Left lobe of liver (tissue), 2 donors: Measurements from ENCODE around the gene ANKRD33. TPM values are rescaled to one million over a fixed set of nuclear protein-coding genes. Genes with fewer than 3 reads are reported as not detected.

Experiments used
- ATAC-seq: fragments of 200-7000 bp; cut with Tn5 transposase; one replicate; pipeline ENCODE4 v1.9.1; 2020; ENCODE audit warnings: mild to moderate bottlenecking, moderate library complexity
- DNase-seq: peaks from one replicate; pipeline ENCODE4 v3.0.0-alpha.2; 2020; ENCODE audit warnings: low spot score
- total RNA-seq: library from RNA; stranded (reverse); gene quantifications from one replicate; pipeline ENCODE4 v1.2.1, GENCODE V29; 2021
- donor health status: DM: no; HTN: no; CAD: no; lungs with moderate emphysema.
- donor health status: DM: no; HTN: yes; CAD: no.

ANKRD33 gene
- total RNA-seq, 1 donor from 2014 or later, result not detected

DNA sequence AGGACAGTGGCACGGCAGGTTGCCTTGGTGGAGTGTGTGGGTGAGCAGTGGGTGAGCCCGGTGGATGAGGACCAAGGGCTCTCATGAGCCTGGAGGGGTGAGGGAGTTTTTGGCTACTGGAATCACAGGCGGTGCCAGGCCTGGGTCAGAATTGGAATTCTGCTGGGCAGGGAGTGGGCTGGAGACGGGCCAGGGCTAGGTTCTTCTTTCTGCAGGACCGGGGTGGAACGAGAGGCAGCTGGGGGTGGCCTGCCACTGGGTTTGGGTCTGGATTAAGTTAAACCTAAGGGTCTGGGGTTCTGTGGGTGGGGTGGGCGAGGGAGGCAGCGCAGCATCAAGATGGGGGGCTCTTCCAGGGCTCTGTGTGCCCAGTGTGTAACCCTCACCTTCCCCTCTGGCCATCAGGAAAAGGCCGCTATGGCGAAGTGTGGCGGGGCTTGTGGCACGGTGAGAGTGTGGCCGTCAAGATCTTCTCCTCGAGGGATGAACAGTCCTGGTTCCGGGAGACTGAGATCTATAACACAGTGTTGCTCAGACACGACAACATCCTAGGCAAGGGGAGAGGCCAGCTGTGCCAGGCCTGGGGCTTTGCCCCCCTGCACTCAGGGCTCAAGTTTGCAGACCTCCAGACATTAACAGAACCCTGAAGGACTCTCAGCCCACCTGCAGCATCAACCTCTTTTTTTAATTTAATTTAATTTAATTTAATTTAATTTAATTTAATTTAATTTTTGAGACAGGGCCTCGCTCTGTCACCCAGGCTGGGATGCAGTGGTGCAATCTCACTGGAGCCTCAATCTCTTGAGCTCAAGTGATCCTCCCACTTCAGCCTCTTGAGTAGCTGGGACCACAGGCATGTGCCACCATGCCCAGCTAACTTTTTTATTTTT lies 26.4 kb downstream of the ANKRD33 start:
- ATAC-seq, result no peak
- DNase-seq, result no peak

DNA sequence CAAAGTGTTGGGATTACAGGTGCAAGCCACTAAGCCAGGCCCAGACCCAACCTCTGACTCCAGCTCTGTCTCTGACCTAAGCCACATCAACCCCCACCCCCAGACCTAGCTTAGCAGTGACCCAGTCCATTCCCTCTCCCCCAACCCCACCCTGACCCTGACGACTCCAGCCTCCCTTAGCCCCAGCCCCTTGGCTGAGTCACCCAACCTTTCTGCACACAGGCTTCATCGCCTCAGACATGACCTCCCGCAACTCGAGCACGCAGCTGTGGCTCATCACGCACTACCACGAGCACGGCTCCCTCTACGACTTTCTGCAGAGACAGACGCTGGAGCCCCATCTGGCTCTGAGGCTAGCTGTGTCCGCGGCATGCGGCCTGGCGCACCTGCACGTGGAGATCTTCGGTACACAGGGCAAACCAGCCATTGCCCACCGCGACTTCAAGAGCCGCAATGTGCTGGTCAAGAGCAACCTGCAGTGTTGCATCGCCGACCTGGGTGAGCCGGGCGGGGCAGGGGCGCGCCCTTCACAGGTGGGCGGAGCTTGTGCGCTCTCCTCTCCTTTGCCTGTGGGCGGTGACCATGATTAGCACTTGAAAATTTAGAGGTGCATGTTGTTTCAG lies 27.2 kb downstream of the ANKRD33 start:
- no peak for DNase-seq

DNA sequence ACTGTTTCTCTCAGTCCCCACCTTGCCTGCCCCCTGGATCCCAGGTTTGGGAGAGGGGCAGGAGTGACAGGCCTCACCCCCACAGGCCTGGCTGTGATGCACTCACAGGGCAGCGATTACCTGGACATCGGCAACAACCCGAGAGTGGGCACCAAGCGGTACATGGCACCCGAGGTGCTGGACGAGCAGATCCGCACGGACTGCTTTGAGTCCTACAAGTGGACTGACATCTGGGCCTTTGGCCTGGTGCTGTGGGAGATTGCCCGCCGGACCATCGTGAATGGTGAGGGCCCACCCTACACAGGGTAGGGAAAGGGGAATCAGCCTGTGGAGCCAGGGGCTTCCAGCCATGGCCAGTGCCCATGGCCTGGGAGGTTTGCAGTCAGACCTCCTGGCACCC lies 28.0 kb downstream of the ANKRD33 start:
- no peak for DNase-seq
- no peak for ATAC-seq

More for the DNA sequence above, 27.2 kb downstream of the ANKRD33 start:
- ATAC-seq, result no peak

DNA sequence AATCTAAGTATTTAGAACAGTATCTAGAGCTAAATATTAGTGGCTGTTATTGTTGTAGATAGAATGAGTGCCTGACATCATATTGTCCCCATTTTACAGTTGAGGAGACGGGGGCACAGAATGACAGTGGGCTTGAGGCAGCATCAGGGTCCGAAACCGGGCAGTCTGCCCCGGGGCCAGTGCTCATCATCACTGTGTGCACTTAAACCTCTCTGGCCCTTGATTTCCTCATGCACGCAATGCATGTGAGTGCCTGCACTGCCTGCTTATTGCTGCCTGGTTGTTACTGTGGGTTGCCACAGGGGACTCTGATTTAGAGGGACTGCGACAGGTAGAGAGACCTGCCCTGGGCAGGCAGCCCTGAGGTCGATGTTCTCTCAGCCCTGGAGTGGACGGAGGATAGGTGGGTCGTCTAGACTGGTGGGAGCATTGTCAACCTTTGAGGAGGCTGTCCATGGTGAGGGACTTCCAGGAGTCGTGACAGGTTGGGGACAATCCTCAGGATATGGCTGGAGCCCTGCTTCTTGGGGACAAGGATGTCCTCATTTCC lies 29.2 kb downstream of the ANKRD33 start:
- ATAC-seq (no peak), DNase-seq (no peak)

DNA sequence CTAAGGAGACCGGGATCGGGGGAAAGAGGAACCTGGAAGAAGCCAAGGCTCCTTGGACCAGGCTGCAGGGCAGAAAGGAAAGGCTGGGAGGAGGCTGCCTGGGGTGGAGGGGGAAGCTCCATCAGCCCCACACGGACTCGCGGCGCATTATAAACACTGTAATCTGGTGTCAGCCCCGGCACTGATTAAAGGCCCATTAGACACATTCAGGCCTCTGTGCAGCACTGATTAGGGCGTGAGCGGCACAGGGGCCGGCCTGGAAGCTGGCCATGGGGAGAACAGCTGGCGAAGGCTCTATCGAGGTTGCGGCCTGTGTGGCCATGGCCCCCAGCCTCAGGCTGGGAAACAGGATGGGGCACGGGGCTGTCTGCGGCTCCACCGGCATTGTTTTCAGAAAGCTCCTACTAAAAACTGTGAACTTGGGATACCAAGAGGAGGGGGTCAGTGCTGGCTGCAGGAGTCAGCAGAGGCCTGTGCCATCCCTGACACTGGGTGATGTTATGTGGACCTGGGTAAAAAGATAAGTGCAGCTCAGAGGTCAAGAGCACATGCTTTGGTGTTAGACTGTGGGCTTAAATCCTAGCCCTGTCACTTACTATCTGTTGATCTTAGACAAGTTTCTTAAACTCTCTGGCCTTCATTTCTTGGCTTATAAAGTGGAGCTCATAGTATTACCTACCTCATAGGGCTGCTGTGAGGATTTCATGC lies 30.0 kb downstream of the ANKRD33 start:
- DNase-seq (no peak), ATAC-seq (no peak)

DNA sequence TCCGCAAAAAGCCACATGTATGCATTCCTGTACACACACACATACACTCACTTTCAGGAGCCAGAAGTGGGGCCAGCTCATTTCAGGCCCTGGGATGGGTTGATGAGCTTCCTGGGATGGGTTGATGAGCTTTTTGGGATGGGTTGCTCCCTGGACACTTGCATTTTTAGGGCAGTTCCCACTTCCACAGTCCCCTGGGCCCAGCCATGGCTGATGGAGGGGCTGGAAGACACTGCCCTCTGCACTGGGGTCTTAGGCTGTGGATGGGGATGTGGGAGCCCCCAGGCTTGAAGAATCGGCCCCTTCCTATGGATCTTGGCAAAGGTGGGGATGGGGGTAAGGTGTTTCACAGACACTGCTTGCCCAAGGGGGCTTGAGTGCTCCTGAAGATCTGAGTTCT lies 32.1 kb downstream of the ANKRD33 start:
- no peak for DNase-seq

GRCh38 chr12:51921017-51921725 lies 33.3 kb downstream of the ANKRD33 start:
- DNase-seq (peak; percentile 94), ATAC-seq (peak; percentile 84)

More for the DNA sequence above, 32.1 kb downstream of the ANKRD33 start:
- no peak for ATAC-seq

GRCh38 chr12:51922146-51922545 lies 34.2 kb downstream of the ANKRD33 start:
- no peak for DNase-seq
- ATAC-seq, result no peak

DNA sequence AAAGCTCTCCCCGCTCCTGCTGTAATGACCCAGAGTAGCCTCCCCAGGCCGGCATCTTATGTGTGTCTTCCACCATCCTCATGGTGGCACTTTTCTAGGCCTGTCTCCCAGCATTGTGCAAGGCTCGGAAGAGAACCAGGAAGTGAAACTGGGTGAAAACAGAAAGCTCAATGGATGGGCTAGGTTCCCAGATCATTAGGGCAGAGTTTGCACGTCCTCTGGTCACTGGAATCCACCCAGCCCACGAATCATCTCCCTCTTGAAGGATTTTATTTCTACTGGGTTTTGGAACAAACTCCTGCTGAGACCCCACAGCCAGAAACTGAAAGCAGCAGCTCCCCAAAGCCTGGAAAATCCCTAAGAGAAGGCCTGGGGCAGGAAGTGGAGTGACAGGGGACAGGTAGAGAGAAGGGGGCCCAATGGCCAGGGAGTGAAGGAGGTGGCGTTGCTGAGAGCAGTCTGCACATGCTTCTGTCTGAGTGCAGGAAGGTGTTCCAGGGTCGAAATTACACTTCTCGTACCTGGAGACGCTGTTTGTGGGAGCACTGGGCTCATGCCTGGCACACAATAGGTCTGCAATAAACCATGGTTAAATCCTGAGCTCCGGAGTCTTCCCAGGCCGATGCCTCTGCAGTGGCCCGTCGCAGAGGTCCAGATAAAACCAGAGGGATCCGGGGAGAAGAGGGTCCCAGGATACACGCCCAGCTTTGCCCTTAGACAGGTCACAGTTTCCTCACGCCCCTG lies 35.0 kb downstream of the ANKRD33 start:
- peak; percentile 62 for ATAC-seq
- DNase-seq, result peak; percentile 80

DNA sequence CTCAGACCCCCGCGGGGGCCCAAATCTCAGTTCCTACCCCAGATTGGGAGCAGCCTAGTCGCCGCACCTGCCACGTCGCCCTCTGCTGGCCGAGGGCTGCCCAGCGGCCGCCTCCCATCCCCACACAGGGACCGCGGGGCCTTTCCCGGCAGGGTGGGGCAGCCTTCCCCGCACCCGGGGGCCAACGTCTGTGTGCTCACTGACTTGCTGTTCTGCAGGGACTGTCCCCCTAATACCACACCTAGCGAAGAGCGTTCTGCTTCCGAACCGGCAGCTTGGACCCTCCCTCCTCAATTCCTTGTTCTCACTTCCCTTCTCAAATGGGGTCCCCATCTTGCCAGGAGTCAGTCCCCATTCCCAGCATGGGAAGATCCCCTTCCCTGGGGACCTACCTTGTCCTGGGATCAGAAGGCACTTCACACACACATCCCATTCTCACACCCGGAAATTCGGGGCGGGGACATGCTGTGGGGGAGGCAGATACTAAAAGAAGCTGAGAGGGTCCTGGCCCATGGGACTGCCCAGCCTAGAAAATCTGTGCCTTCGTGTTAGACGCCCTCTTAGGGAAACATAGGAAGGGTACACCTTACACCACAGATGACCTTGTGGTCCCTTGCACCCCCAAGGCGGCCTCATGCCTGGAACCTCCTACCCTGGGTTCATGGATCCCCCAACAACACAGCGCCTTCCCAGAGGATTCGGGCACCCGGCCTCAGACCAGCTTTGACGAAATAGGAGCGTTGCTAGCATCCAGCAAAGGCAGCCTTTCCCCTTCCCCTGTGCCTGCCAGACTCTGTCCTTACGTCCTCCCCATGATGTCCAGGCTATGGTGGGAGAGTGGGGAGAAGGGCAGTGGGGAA lies 35.8 kb downstream of the ANKRD33 start:
- peak; percentile 64 for DNase-seq
- ATAC-seq, result peak; percentile 38

GRCh38 chr12:51924551-51925319 lies 36.8 kb downstream of the ANKRD33 start:
- no peak for DNase-seq
- no peak for ATAC-seq

GRCh38 chr12:51925346-51926063 lies 37.6 kb downstream of the ANKRD33 start:
- DNase-seq (no peak), ATAC-seq (no peak)

DNA sequence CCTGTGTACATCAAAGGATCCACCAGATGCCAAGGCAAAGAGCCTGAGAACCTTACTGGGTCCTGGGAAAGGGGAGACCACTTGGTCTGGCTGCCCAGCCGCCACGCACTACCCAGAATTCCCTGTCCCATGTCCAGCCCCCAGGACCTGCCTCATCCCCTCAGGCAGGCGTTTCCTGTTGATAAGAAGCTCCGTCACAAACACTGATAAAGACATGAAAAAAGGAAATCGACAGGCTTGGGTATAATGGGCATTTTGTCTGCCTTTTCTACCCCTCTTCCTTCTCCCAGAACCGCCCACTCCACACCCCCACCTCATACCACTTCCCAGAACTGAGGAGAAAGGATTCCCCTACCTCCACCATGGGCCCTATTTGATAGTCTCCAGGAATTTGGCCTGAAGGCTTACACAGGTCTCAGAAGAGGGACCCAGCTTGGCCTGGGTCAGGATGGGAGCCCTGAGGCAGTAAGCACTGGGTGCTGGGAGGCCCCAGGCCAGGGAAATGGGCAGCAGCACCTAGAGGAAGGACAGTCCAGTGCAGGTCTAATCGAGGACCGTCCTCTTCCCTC lies 38.2 kb downstream of the ANKRD33 start:
- ATAC-seq (peak; percentile 3), DNase-seq (no peak)

DNA sequence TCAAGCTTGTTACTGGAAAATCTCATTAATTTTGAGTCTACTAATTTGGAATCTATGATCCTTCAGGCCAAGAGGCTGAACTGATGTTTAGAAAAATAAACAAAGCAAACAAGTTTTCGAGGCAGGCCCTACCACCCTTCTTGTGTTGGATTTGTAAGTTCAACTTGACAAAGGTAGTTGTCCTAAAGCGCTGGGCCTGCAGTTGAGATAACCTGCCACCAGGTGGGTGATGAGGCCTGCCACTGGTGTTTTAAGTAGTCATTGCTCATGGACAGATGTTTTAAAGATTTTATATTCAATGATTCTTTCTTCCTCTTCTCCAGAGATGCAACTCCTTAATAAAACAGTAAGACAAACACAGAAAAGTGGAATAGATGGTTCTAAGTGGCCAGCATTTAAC lies 38.8 kb downstream of the ANKRD33 start:
- DNase-seq, result peak; percentile 75
- ATAC-seq, result peak; percentile 70

DNA sequence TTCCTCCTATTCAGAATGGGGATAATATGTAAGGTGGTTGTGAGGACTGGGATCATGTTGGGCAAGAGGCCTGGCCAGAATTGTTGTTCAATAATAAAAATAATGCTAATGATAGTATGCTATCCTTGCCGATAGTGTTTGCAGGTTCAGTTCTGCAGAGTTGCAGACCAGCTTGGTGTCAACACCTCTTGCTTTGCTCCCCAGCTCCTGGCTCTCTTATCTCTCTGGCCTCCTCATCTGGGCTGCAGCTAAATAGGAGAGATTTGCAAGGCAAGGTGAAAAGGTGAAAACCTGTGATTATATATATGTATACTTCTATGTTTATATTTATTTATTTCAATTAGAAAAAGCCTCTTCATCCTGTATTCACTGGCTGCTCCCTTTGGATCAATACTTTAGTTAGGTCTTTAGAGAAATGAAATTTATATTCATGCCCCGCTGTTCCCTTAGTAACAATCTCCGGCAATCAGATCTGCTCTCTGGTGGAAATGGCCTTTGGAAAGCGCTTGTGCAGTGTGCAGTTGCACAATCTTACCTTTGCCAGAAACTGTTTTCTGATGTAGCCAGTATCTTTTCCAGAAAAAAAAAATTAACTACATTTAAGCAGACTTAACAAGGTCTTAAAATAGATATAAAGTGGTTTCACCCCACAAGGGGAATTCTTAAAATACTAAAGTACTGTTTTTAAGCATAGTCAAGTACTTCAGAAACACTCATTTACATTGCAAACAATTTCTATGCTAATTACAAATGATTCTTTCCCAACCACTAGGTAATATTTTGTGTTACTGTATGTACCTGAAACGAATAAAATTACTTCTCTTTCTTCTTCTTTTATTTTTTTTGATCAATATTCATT lies 44.5 kb downstream of the ANKRD33 start:
- DNase-seq (no peak), ATAC-seq (peak; percentile 94)

DNA sequence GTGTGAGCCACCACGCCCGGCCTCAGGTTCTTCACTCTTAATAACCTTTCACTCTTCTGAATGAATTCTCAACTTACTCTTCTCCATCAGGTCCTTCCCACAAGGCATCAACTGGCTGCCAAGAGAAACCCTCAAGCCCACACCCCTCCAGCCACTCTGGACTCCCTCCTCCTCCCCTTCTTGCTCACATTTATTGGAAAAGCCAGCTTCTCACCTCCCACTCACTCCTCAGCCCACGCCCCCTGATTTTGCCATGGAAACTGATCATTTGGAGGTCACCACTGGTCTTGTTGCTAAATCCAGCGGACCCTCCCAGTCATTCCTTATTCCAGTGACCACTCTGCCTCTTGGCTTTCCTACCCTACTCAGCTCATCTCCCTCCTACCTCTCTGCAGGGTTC lies 46.2 kb downstream of the ANKRD33 start:
- DNase-seq (no peak), ATAC-seq (no peak)
